ENCODE data around the gene TSPEAR.

DNA sequence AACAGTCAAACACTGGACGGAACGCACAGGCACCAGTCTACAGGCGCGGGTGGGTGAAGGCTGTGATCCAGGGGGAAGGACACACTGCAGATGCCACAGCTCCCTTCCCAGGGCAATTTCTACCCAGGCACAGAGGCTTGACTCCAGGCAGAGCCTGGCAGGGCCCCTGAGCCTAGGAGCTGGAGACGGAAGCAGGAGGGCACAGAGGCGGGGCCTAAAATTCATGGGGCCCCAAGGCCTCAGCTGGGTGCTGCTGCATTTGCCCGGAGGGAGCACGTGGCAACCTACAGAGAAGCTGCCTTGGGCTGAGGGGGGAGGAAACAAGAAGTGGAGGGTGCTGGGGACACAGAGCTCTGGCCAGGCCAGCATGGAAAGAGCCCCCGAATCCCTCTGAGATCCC lies 49.0 kb upstream of the TSPEAR start:
- TF ChIP-seq, protein P1, sequence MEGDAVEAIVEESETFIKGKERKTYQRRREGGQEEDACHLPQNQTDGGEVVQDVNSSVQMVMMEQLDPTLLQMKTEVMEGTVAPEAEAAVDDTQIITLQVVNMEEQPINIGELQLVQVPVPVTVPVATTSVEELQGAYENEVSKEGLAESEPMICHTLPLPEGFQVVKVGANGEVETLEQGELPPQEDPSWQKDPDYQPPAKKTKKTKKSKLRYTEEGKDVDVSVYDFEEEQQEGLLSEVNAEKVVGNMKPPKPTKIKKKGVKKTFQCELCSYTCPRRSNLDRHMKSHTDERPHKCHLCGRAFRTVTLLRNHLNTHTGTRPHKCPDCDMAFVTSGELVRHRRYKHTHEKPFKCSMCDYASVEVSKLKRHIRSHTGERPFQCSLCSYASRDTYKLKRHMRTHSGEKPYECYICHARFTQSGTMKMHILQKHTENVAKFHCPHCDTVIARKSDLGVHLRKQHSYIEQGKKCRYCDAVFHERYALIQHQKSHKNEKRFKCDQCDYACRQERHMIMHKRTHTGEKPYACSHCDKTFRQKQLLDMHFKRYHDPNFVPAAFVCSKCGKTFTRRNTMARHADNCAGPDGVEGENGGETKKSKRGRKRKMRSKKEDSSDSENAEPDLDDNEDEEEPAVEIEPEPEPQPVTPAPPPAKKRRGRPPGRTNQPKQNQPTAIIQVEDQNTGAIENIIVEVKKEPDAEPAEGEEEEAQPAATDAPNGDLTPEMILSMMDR (IDR thresholded peaks at IDR 0.05) = no peak
- TF ChIP-seq TCF7L2 (IDR thresholded peaks at IDR 0.05; ENCODE audit: low read depth, low read length) = no peak
